Stimulated activated naive CD8-positive, alpha-beta T cell treated with anti-CD3 and anti-CD28 coated beads, Interleukin-15, Interleukin-2, amounts not matched to agents 100 ng/mL and 50 ng/mL, for 24 hours (primary cell): ENCODE data around the gene SYNE3.

Source experiments
- H3K27ac Mint-ChIP-seq: one replicate; pipeline ENCODE4 v1.8.0; 2021; ENCODE audit warnings: mild to moderate bottlenecking, mixed read lengths
- H3K27me3 Mint-ChIP-seq: one replicate; pipeline ENCODE4 v1.8.0; 2021; ENCODE audit warnings: mixed read lengths
- H3K36me3 Mint-ChIP-seq: one replicate; pipeline ENCODE4 v1.8.0; 2021; ENCODE audit warnings: low read depth, mixed read lengths
- H3K4me1 Mint-ChIP-seq: one replicate; pipeline ENCODE4 v1.8.0; 2021; ENCODE audit warnings: low read depth, mixed read lengths
- H3K4me3 Mint-ChIP-seq: one replicate; pipeline ENCODE4 v1.8.0; 2021; ENCODE audit warnings: mild to moderate bottlenecking, mixed read lengths
- H3K9me3 Mint-ChIP-seq: one replicate; pipeline ENCODE4 v1.8.0; 2021; ENCODE audit warnings: mixed read lengths

SYNE3 gene

DNA sequence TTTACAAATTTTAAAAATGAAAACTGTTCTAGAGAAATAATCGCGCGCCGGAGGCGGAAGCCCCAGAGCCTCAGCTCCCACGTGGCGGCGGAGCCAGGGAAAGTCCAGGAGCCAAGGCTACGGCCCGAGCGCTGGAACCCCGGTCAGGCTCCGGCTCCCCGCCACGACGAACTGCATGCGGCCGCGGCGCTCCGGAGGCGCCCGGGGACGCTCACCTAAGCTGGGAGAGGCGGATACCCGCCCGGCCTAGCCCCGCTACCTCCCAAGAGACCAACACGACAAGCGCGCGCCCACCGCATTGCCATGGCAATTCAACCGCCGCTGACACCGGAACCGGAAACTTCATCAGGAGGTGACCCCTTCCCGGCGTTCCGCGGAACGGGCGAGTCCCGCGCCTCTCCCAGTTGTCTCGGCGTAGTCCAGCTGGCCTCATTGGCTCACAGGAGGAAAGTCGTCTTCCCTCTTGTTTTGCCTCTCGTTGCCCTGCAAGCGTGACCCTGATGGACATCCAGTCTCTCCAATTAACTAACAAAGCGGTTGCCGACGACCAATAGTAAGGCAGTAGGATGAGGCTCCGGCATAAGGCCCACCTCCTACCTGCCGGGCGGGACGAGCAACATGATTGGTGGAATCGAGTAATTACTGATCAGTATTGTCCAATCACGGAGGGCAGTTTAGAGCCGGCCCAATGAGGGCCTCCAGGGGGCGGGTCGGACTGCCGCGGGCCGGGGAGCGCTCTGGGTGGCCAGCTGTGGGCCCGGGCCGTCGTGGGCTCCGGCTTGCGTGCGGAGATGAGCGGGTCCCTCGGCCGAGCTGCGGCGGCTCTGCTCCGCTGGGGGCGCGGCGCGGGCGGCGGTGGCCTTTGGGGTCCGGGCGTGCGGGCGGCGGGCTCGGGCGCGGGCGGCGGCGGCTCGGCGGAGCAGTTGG is 18.1 kb upstream of the SYNE3 start, which contains the start of gene GLRX5:
GLRX5 (plus strand) TSS at position 752 of the 927 bp plus-strand sequence; CDS start at position 792, 40 bp downstream.
- Mint-ChIP-seq H3K27me3 (no peaks in the 10 kb centered on the region), H3K4me1 (peaks cover 72% of the 10 kb centered on the region), H3K4me3 (peak within 1 kb of the TSS; percentile 98), H3K9me3 (no peaks in the 10 kb centered on the region), H3K27ac (peak within 1 kb of the TSS; percentile 96), H3K36me3 (peaks cover 38% of the 10 kb centered on the region)

DNA sequence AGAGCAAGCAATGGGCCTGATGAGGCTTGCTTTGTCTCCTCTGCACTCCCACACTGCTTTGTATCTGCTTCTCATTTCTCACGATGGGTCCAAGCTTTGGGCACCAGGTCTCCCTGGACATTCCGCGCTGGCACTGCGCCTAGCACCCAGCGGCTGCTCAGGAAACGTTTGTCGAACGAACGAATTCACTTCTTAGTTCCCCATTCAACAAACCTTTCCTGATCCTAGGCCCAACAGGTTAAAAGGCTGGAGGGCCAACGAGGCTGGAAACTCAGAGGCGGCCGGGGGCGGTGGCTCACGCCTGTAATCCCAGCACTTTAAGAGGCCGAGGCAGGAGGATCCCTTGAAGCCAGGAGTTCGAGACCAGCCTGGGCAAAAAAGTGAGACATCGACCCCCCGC is 17.4 kb upstream of the SYNE3 start:
- H3K36me3 Mint-ChIP-seq = peaks cover 43% of the 10 kb centered on the region
- H3K9me3 Mint-ChIP-seq = no peaks in the 10 kb centered on the region
- H3K27me3 Mint-ChIP-seq = no peaks in the 10 kb centered on the region
- H3K4me1 Mint-ChIP-seq = peaks cover 67% of the 10 kb centered on the region
- peak overlapping the region; percentile 98 for H3K4me3 Mint-ChIP-seq
- H3K27ac Mint-ChIP-seq = peak overlapping the region; percentile 96

DNA sequence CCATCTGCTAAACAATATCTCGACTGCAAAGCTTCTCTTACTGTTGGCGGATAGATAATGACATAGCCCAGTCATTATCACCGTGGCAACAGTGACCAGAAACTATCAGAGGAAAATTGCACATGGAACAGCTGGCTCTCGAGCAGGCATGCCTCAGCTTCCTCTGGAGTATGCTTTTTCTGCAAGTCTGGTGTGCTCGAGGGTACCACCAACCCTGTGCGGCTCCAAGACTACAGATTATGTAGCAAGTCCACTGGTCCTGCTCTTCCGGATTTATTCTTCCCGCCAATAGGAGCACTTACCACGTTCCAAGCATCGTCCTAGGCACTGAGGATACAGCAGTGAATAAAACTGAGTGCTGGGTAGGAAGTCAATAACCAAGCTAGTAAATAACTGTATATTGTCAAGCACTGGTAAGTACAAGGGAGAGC is 17.0 kb upstream of the SYNE3 start:
- H3K4me1 Mint-ChIP-seq = peaks cover 64% of the 10 kb centered on the region
- peaks cover 44% of the 10 kb centered on the region for H3K36me3 Mint-ChIP-seq
- H3K4me3 Mint-ChIP-seq = peak overlapping the region; percentile 98
- H3K9me3 Mint-ChIP-seq = no peaks in the 10 kb centered on the region
- peak overlapping the region; percentile 96 for H3K27ac Mint-ChIP-seq
- H3K27me3 Mint-ChIP-seq = no peaks in the 10 kb centered on the region

DNA sequence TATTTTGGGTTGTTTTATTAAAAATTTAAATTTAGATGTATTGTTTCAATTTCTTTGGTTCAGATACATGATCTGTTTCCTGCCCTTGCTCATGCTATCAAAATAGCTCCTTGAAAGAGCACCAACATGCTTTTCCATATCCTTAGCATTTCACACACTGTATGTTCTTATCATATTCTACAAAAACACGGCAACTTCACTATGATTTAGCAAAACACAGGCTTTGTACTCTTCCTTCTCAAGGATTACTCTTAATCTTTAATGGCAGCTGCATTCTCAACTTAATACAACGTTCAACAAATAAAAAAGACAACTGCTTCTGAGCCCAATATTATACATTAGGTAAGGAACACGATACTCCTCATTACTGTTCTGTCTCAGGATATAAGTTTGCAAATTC is 15.5 kb upstream of the SYNE3 start:
- Mint-ChIP-seq H3K36me3 (peaks cover 43% of the 10 kb centered on the region), H3K27ac (peak overlapping the region; percentile 78), H3K4me3 (peak overlapping the region; percentile 98), H3K27me3 (no peaks in the 10 kb centered on the region), H3K4me1 (peaks cover 58% of the 10 kb centered on the region), H3K9me3 (no peaks in the 10 kb centered on the region)

DNA sequence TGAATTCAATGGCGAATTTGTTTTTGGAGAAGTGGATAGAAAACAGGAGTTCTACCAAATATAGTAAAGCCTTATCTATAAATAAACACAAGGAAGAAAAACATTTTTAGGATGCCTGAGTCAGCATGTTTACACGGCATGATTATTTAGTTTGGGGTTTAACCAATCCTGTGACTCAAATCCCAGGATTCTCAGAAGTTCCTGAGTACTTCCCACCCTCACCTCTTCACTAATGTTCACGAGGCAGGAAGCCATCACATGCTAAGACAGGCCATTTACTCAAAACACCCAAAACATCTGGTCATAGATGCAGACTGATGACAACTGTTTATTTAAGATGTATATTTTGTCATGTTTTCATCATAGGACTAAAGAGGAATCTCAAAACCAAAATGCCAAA is 15.0 kb upstream of the SYNE3 start:
- Mint-ChIP-seq H3K4me1 (peaks cover 57% of the 10 kb centered on the region), H3K9me3 (no peaks in the 10 kb centered on the region), H3K36me3 (peaks cover 41% of the 10 kb centered on the region), H3K27ac (peak overlapping the region; percentile 31), H3K4me3 (peak overlapping the region; percentile 98), H3K27me3 (no peaks in the 10 kb centered on the region)

DNA sequence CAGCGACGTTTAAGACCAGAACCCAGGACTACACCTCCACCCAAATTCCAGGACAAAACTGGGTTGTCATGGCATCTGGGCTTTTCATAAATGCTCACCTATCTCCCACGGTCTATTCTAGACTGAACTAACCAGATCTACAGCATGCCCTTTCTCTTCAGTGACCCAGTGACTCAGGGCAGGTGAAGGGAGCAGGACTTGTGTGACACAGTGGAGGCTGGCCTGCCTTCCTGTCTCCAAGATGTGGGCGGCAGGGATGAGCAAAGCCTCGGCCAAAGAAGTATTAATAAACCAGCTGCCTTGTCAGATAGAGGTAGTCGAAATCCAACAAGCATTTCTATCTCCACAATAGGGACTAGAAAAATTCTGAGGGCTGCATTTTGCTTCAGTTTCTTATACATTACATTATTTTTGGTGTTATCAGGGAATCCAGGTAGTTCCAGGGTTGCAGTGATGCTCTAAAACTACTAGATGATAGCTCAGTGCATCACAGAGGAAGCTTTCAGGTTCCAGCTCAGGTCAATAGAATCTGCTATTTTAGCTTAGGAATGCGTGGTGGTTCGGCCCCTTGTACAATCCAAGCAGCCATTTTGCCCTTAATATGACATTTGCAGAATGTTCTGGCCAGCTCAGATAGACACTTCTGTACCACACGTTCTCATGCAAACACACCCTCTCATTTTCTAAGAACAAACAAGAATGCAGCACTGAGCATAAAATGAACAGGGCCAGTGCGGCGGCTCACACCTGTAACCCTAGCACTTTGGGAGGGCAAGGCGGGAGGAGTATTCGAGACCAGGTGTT is 14.2 kb upstream of the SYNE3 start:
- Mint-ChIP-seq H3K36me3 (peaks cover 41% of the 10 kb centered on the region), H3K9me3 (no peaks in the 10 kb centered on the region), H3K4me1 (peaks cover 57% of the 10 kb centered on the region), H3K27me3 (no peaks in the 10 kb centered on the region), H3K4me3 (no peak overlapping the region), H3K27ac (peak overlapping the region; percentile 61)

DNA sequence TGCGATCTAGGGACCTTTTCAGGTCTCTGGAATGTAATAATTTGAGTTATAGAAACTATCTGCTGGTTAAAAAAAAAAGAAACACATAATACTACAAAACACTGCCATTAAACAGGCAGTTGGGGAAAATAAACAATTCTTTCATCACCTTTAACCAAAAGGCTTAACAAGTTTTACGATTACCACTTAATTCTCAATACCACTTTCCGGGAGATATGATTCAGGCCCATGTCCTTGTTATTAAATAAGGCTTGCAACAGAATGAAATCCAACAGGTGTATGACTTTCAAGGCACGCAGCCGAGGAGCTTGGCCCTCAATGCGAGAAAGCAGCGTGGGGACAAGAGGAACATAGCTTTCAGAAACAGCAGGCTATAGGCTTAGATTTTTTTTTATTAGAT is 12.8 kb upstream of the SYNE3 start:
- Mint-ChIP-seq H3K4me1 (peaks cover 65% of the 10 kb centered on the region), H3K27ac (peak overlapping the region; percentile 58), H3K36me3 (peaks cover 41% of the 10 kb centered on the region), H3K9me3 (no peaks in the 10 kb centered on the region), H3K4me3 (no peak overlapping the region), H3K27me3 (no peaks in the 10 kb centered on the region)

DNA sequence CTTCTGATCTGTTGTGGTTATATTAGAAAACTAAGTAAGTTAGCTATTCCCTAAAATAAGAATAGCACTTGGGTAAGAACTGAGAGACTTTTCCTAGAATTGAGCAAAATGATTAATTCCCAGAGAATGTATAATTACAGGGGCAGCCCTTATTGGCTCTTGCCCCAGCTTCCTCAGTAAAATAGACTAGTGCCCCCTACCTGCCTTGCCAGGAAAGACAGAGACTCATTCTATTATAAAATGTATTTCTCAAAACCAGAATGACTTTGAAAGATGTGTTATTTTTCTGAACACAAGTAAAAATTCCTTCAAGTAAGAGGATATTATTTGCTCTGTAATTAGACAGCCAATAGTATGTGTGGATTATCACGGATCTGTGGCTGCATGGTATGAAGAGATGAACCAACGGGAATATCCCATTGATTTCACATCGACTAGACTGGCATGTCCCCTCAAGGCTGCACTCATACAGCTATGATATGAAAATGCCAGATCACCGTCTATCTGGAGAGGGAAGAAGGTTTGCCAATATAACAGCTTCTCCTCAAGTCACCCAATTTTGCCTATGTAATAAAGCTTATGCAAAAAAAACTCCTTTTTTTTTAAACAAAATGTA is 11.0 kb upstream of the SYNE3 start:
- Mint-ChIP-seq H3K4me1 (peaks cover 79% of the 10 kb centered on the region), H3K4me3 (peak overlapping the region; percentile 45), H3K36me3 (peaks cover 26% of the 10 kb centered on the region), H3K9me3 (no peaks in the 10 kb centered on the region), H3K27me3 (no peaks in the 10 kb centered on the region), H3K27ac (peak overlapping the region; percentile 50)

DNA sequence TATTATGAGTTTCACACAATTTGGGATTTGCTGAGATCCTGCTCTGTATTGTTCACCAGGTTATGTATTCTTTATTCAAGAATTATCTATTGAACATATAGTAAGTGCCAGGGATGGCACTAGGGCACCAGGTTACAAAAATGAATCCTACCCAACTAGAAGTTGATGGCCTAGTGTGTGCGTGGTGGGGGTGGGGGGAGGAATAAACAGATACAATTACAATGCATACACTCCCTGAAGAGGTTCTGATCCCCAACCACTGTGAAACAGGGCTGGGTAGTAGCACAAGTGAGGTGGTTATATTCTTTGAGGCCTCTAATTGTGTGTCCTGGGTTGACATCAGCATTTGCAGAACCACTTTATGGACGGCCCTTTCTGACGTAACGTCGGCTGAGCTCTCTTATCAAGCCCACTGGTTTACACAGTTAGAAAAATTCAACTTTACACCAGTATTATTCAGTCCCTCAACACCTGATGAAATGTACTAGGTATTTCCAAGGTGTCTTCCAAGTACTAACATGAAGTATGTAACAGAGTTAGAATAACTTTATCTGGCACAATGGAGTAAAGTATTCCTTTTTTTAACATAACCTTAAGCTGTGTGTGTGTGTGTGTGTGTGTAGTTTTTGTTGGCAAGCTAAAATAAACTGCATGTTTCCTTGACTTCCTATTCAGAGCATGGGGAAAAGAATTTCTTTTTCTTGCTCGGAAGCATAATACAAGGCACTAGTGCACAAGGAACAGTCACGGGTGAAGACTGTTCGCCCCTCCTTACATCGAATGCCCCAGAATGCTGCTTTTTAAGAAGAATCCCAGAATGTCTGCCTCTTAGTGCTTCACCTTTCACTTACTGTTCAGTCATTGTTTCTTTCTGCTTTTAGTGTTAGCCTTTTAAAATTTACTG is 10.3 kb upstream of the SYNE3 start:
- peak overlapping the region; percentile 45 for H3K4me3 Mint-ChIP-seq

DNA sequence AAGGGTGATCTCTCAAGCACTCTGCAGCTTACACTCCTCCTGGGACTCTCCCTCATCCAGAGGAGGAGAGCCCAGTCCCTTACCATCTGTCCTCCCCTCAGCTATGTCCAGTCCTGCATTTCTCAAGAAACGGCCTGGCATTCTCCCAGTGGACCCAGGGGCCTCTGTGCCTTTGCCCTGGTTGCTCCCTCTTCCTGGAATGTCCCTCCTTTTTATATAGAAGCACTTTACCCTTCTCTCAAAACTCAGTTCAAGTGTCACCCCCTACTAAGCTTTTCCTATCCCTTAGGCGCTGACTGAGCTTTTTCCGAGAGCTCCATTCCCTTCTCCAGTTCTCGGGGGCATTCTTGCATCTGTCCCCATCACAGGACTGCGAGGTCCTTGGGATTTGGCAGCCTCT is 9.5 kb upstream of the SYNE3 start:
- Mint-ChIP-seq H3K9me3 (no peaks in the 10 kb centered on the region), H3K27ac (peak overlapping the region; percentile 96), H3K4me3 (no peak overlapping the region), H3K36me3 (peaks cover 14% of the 10 kb centered on the region), H3K27me3 (no peaks in the 10 kb centered on the region), H3K4me1 (peaks cover 79% of the 10 kb centered on the region)

More for the DNA sequence above, 10.3 kb upstream of the SYNE3 start:
- no peaks in the 10 kb centered on the region for H3K9me3 Mint-ChIP-seq
- no peaks in the 10 kb centered on the region for H3K27me3 Mint-ChIP-seq
- H3K27ac Mint-ChIP-seq = peak overlapping the region; percentile 96
- peaks cover 20% of the 10 kb centered on the region for H3K36me3 Mint-ChIP-seq
- peaks cover 79% of the 10 kb centered on the region for H3K4me1 Mint-ChIP-seq

DNA sequence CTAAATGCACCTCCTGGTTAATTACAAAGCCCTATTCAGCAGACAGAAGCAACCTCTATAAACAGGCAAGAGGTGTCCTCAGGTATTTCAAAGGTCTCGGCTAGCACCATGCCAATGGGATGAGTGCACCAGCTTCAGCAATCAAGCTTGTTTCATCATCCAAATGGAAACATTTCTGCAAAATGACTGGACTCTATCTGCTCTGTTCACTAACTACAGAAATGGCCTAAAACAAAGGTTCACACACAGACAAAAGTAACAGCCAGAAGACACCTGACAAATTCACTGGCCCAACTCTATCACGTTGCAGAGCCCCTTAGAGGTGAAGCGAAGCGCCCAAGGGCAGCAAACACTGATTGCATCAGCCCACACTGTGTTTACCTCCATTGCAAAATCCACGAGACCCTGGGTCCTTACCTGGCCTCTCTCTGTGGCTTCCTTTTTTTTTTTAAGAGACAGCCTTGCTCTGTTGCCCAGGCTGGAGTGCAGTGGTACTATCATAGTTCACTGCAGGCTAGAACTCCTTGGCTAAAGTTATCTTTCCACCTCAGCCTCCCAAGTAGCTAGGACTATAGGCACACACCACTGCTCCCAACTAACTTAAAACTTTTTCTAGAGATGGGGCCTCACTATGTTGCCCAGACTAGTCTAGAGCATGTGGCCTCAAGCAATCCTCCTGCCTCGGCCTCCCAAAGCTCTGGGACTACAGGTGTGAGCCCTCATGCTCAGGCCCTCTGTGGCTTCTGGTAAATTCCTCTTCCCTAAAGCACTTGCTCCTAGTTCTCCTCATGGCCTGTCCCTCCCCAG is 8.5 kb upstream of the SYNE3 start:
- H3K4me1 Mint-ChIP-seq = peaks cover 75% of the 10 kb centered on the region

DNA sequence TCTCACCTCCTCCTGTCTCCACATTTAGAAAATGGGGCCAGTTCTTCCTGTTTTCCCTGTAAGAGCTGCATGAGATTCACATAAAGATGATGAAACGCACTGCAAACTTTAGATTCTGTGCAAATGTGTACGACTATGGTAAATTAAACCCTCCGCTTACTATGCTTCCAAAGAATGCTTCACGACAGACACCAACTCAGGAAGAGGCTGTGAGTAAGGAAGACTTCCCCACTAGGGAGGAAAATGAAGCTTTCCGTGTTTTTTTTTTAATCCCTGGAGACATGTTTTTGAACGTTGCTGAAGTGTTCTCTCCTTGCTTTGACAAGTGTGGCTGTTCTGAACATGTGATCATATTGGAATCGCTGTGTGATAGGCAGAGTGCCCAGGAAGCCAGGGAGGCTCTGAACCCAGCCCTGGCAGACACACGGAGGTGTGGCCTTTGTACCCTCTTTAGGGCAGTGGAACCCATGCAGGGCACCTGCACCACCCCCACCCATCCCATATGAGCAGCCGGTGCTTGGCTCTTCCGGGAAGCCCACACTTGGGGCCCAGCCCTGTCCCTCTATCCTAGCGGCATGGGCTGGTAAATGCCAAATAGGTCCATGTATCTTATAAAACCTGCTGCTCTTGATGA is 7.5 kb upstream of the SYNE3 start:
- no peaks in the 10 kb centered on the region for H3K27me3 Mint-ChIP-seq
- peaks cover 83% of the 10 kb centered on the region for H3K4me1 Mint-ChIP-seq
- no peaks in the 10 kb centered on the region for H3K9me3 Mint-ChIP-seq
- peak overlapping the region; percentile 84 for H3K4me3 Mint-ChIP-seq
- H3K27ac Mint-ChIP-seq = peak overlapping the region; percentile 96
- peaks cover 2% of the 10 kb centered on the region for H3K36me3 Mint-ChIP-seq

More for the DNA sequence above, 8.5 kb upstream of the SYNE3 start:
- Mint-ChIP-seq H3K4me3 (peak overlapping the region; percentile 5), H3K27ac (peak overlapping the region; percentile 96), H3K27me3 (no peaks in the 10 kb centered on the region), H3K36me3 (peaks cover 7% of the 10 kb centered on the region), H3K9me3 (no peaks in the 10 kb centered on the region)
